Omental fat pad (tissue), 4 donors: ENCODE data around the gene RPL10A. TPM values are rescaled to one million over a fixed set of nuclear protein-coding genes. Genes with fewer than 3 reads are reported as not detected.

Experiments used
- small RNA-seq: library from RNA; depleted of rRNA; stranded (forward); fragments of <200 nt; gene quantifications from one replicate; pipeline ENCODE3, GENCODE V24; 2016
- total RNA-seq, 4 donors: library from RNA; depleted of rRNA; stranded (reverse); fragments of >200 nt; gene quantifications; one replicate each; pipeline ENCODE4 v1.1.0, GENCODE V29; 2016

RPL10A gene
- total RNA-seq, 4 donors from 2014 or later, result 1,059 to 1,562 (median 1,256) TPM

Small RNA genes lying within 50 kb of the gene (small RNA-seq; reads per million reads assigned to genes)
- gene MIR7111, result not detected

Other genes with a start within 250 kb of the RPL10A start
- gene ZNF76, start 208.7 kb upstream of the RPL10A start, total RNA-seq, result 10 to 100 TPM; 27.7 to 53.5 (median 33.6) TPM
- gene DEF6, start 170.6 kb upstream of the RPL10A start, total RNA-seq, result 10 to 100 TPM in 2 of 4 donors, 1 to 10 TPM in 2; 6.6 to 17.4 (median 9.3) TPM
- gene PPARD, start 125.8 kb upstream of the RPL10A start, total RNA-seq, result 10 to 100 TPM in 3 of 4 donors, 1 to 10 TPM in 1; 6.4 to 37.6 (median 14.3) TPM
- gene FANCE, start 16.1 kb upstream of the RPL10A start, total RNA-seq, result 1 to 10 TPM; 1.9 to 9.6 (median 5.4) TPM
- gene TEAD3, start 28.7 kb downstream of the RPL10A start, total RNA-seq, result 10 to 100 TPM in 3 of 4 donors, 1 to 10 TPM in 1; 8.2 to 16.0 (median 14.2) TPM
- under 1 TPM in 1 of 4 donors, not detected in 3; 0.28 TPM for gene TULP1, start 44.5 kb downstream of the RPL10A start, total RNA-seq
- gene FKBP5, start 220.5 kb downstream of the RPL10A start, total RNA-seq, result 100 to 1,000 TPM; 257 to 722 (median 366) TPM